ENCODE results near the gene MRPL12.

MRPL12 gene

GRCh38 chr17:81702934-81703746 is at the start of gene MRPL12:
MRPL12 (plus strand) TSS chr17:81703367; CDS start chr17:81703502, 135 bp downstream.
- DNase-seq = peak; percentile 97
- Histone ChIP-seq H3K4me2 (ENCODE audit: low read depth, low read length) (peak within 1 kb of the TSS; percentile 99), H3K79me2 (ENCODE audit: low read length) (peaks cover 90% of the 10 kb centered on the region), H3F3A (ENCODE audit: insufficient read depth, low read length) (peaks cover 16% of the 10 kb centered on the region), H3K36me3 (replicated peaks; ENCODE audit: insufficient read depth, low read length) (peaks cover 18% of the 10 kb centered on the region), H3K4me3 (ENCODE audit: low read length) (peak within 1 kb of the TSS; percentile 97), H4K20me1 (ENCODE audit: insufficient read depth, low read length) (no peaks in the 10 kb centered on the region; the same call in 1 of the 2 replicates), H2AFZ (ENCODE audit: low read length) (peak within 1 kb of the TSS; percentile 33; the same call in 1 of the 2 replicates), H3K9me3 (replicated peaks; ENCODE audit: insufficient read depth, low read length) (no peaks in the 10 kb centered on the region), H3K27ac (ENCODE audit: low read length) (peak within 1 kb of the TSS; percentile 88; the same call in 1 of the 2 replicates), H3K9ac (ENCODE audit: low read length) (peak within 1 kb of the TSS; percentile 99), H3K27me3 (replicated peaks; ENCODE audit: insufficient read depth, low read length) (no peaks in the 10 kb centered on the region), H3K4me1 (ENCODE audit: low read length) (peaks cover 15% of the 10 kb centered on the region), H3K9me2 (replicated peaks; ENCODE audit: insufficient read depth, low read length) (no peaks in the 10 kb centered on the region)
- no peak for TF ChIP-seq CTCF (IDR thresholded peaks at IDR 0.05; ENCODE audit: low read length)
- TF ChIP-seq EZH2phosphoT487 (IDR thresholded peaks at IDR 0.05; ENCODE audit: low read length) = no peak
- no peak for TF ChIP-seq EZH2 (optimal IDR thresholded peaks at IDR 0.05; ENCODE audit: low read depth, low read length)

- Histone ChIP-seq H3K36me3 (replicated peaks; ENCODE audit: insufficient read depth, low read length) (no peaks in the 10 kb centered on the region), H2AFZ (ENCODE audit: low read length) (no peak overlapping the region), H3K9ac (ENCODE audit: low read length) (no peak overlapping the region), H3K4me1 (ENCODE audit: low read length) (0 out of 2 replicates have a peak, but pooled peaks cover 6% of the 10 kb centered on the region), H3K9me2 (replicated peaks; ENCODE audit: insufficient read depth, low read length) (no peaks in the 10 kb centered on the region), H3K4me3 (ENCODE audit: low read length) (no peak overlapping the region), H3K4me2 (ENCODE audit: low read depth, low read length) (no peak overlapping the region), H4K20me1 (ENCODE audit: insufficient read depth, low read length) (no peaks in the 10 kb centered on the region), H3K27ac (ENCODE audit: low read length) (no peak overlapping the region), H3K79me2 (ENCODE audit: low read length) (no peaks in the 10 kb centered on the region), H3K9me3 (replicated peaks; ENCODE audit: insufficient read depth, low read length) (no peaks in the 10 kb centered on the region), H3K27me3 (replicated peaks; ENCODE audit: insufficient read depth, low read length) (no peaks in the 10 kb centered on the region), H3F3A (ENCODE audit: insufficient read depth, low read length) (no peaks in the 10 kb centered on the region)
- no peak for TF ChIP-seq EZH2 (optimal IDR thresholded peaks at IDR 0.05; ENCODE audit: low read depth, low read length)
- no peak for TF ChIP-seq EZH2phosphoT487 (IDR thresholded peaks at IDR 0.05; ENCODE audit: low read length)
- TF ChIP-seq CTCF (IDR thresholded peaks at IDR 0.05; ENCODE audit: low read length) = no peak
- DNase-seq = no peak
These were observed 47.6 kb upstream of the MRPL12 start for GRCh38 chr17:81655378-81656117.

GRCh38 chr17:81656118-81656743 is 46.9 kb upstream of the MRPL12 start, which contains the start of gene PDE6G:
PDE6G (minus strand) TSS chr17:81656542; CDS start chr17:81653305, 3,237 bp downstream.
- no peaks in the 10 kb centered on the region for H3K27me3 ChIP-seq (replicated peaks; ENCODE audit: insufficient read depth, low read length)
- H3K4me3 ChIP-seq (ENCODE audit: low read length) = no peak within 1 kb of the TSS
- no peaks in the 10 kb centered on the region for H3F3A ChIP-seq (ENCODE audit: insufficient read depth, low read length)
- H3K79me2 ChIP-seq (ENCODE audit: low read length) = no peaks in the 10 kb centered on the region
- H3K9me3 ChIP-seq (replicated peaks; ENCODE audit: insufficient read depth, low read length) = no peaks in the 10 kb centered on the region
- H3K36me3 ChIP-seq (replicated peaks; ENCODE audit: insufficient read depth, low read length) = no peaks in the 10 kb centered on the region
- no peak within 1 kb of the TSS for H3K27ac ChIP-seq (ENCODE audit: low read length)
- H4K20me1 ChIP-seq (ENCODE audit: insufficient read depth, low read length) = no peaks in the 10 kb centered on the region
- no peak for DNase-seq
- 0 out of 2 replicates have a peak, but pooled peaks cover 6% of the 10 kb centered on the region for H3K4me1 ChIP-seq (ENCODE audit: low read length)
- H3K4me2 ChIP-seq (ENCODE audit: low read depth, low read length) = no peak within 1 kb of the TSS
- H3K9ac ChIP-seq (ENCODE audit: low read length) = no peak within 1 kb of the TSS
- H3K9me2 ChIP-seq (replicated peaks; ENCODE audit: insufficient read depth, low read length) = no peaks in the 10 kb centered on the region
- 0 out of 2 replicates have a peak within 1 kb of the TSS, but pooled peaks have one; percentile 15 for H2AFZ ChIP-seq (ENCODE audit: low read length)
- TF ChIP-seq CTCF (IDR thresholded peaks at IDR 0.05; ENCODE audit: low read length) (no peak), EZH2 (optimal IDR thresholded peaks at IDR 0.05; ENCODE audit: low read depth, low read length) (no peak), EZH2phosphoT487 (IDR thresholded peaks at IDR 0.05; ENCODE audit: low read length) (no peak)

Measured in MM.1S (cell line).